H4 (cell line): ENCODE data around the gene NECTIN2. TPM values are rescaled to one million over a fixed set of nuclear protein-coding genes. Genes with fewer than 3 reads are reported as not detected.
A peak's percentile ranks its signal among the peaks of the same experiment; 100 is the strongest.
"Not testable (repeated sequence)": the region's sequence is repeated elsewhere in the genome, so short reads cannot be mapped to it uniquely, and the experiment has no call there.

Experiments used
- DNase-seq: peaks from one replicate; pipeline ENCODE4 v3.0.0-alpha.2; 2015; ENCODE audit warnings: low spot score
- total RNA-seq: library from RNA; depleted of rRNA; stranded (reverse); fragments of >200 nt; shearing (Covaris generic); gene quantifications from 2 replicates; pipeline ENCODE4 v1.2.3, GENCODE V29; 2014

The NECTIN2 gene
- total RNA-seq, 1 experiment from 2014 or later: 42.0 TPM

GRCh38 chr19:44883922-44884321 is 37.8 kb downstream of the NECTIN2 start:
- DNase-seq: no peak

- DNase-seq: no peak
Measured at GRCh38 chr19:44884566-44884965, 38.5 kb downstream of the NECTIN2 start.

DNA sequence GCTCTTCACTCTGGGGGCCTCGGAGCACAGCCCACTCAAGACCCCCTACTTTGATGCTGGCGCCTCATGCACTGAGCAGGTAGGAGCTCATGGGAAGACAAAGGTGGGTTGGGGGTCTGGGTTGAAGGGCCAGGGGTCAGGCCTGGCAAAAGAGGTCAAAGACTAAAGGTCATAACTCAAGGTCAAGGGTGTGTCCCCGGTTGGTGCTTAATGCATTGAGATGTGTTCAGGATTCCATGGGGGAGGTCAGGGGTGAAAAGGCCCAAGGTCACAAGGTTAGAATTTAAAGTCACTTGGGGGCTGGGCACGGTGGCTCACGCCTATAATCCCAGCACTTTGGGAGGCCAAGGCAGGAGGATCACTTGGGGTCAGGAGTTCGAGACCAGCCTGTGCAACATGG is 40.0 kb downstream of the NECTIN2 start:
- no peak for DNase-seq

DNA sequence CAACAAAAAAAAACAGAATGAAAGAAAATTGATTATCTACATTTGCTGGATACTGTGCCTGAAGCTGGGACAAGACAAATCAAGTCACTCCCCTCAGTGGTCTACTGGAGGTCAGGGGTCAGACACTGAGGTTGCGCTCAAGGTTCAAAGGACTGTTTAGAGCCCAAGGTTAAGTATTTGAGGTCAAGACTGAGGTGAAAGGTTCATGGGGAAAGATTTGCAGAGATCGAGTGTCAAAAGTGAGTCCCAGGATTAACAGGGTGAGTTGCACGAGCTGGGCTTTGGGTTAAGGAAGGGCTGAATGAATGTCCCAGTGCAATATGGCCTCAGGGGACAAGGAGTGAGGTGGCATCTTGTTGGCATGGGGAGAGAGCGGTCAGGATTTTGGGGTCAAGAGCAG is 41.6 kb downstream of the NECTIN2 start:
- no peak for DNase-seq

DNA sequence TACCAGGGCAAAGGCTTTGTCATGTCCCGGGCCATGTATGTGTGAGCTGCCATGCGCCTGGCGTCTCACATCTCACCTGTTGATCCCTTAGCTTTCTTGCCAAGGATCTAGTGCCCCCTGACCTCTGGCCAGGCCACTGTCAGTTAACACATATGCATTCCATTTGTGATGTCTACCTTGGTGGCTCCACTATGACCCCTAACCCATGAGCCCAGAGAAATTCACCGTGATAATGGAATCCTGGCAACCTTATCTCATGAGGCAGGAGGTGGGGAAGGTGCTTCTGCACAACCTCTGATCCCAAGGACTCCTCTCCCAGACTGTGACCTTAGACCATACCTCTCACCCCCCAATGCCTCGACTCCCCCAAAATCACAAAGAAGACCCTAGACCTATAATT is 42.2 kb downstream of the NECTIN2 start:
- DNase-seq: not testable (repeated sequence)

DNA sequence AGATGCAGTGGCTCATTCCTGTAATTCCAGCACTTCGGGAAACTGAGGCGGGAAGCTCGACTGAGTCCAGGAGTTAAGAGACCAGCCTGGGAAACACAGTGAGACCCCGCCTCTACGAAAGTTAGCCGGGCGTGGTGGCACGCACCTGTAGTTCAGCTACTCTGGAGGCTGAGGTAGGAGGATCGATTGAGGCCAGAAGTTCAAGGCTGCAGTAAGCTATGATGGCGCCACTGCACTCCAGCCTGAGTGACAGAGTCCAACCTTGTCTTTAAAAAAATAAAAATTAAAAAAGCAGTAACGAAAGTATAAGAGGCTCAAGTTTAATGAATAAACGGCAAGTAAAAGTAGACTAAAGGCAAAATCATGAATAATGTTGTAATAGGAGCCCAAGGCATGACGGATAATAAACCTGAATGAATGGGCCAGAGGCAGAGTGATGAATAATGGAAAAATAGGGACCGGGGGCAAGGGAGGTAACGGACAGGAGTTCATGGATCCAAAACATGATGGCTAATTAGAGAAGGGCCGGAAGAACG is 43.8 kb downstream of the NECTIN2 start:
- no peak for DNase-seq

- peak; percentile 99 for DNase-seq
Measured at GRCh38 chr19:44890366-44891015, 44.4 kb downstream of the NECTIN2 start.

DNA sequence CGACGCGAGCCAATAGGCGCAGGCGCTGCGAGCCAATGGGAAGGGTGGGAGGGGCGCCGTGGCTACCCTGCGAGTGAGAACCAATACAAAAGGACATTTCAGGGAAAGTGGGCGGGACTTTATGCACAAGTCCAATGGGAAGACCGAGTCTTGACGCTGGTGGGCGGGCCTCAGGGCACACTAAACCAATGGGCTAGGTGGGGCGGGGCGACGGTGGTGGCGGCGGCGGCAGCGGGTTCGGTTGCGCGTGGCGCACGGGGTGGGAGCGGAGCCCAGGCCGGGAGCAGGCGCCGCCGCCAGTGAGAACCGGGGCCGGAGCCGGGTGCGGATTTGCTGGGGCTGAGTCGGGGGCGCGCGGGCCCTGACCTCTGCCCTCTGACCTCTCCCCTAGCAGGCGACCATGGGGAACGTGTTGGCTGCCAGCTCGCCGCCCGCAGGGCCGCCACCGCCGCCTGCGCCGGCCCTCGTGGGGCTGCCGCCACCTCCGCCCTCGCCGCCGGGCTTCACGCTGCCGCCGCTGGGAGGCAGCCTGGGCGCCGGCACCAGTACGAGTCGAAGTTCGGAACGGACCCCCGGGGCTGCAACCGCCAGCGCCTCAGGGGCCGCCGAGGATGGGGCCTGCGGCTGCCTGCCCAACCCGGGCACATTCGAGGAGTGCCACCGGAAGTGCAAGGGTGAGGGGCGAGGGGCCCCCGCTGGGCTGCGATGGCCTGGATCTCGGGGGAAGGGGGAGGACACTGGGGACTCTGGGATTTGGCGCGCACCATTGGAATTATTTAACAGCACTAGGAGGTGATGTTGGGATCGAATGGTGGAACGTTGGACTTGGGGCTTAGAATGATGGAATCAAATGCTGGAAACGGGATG is 45.2 kb downstream of the NECTIN2 start, which contains the start of gene TOMM40:
Gene TOMM40, plus strand, starts transcription at position 239 of the 867 bp plus-strand sequence. Its CDS starts 162 bp downstream, at position 401.
- DNase-seq: peak; percentile 98

DNA sequence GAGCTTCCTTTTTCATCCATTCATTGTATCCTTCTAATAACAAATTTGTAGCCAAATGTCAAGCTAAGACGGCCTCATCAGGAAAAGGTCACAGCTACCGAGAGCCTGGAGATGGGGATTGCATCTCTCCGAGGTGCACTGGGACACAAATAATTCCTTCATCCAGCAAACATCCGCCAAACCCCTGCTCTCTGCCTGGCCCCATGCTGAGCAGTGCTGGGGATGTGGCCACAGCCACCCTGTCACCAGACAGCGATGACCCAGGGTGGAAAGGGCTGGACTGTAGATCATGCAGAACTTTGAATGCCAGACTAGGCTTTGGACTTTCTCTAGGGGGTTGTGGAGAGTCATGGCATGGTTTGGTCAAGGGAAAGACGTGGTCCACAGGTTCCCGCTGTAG is 46.8 kb downstream of the NECTIN2 start:
- no peak for DNase-seq

GRCh38 chr19:44893332-44894051 is 47.4 kb downstream of the NECTIN2 start:
- no peak for DNase-seq

GRCh38 chr19:44894052-44894400 is 47.9 kb downstream of the NECTIN2 start:
- no peak for DNase-seq

GRCh38 chr19:44894946-44895345 is 48.8 kb downstream of the NECTIN2 start:
- DNase-seq: no peak

- DNase-seq: no peak
Measured at GRCh38 chr19:44897835-44898234, 51.7 kb downstream of the NECTIN2 start.

GRCh38 chr19:44900328-44901244 is 54.5 kb downstream of the NECTIN2 start:
- DNase-seq: no peak

- DNase-seq: no peak
Measured at GRCh38 chr19:44903216-44903601, 57.1 kb downstream of the NECTIN2 start.

DNA sequence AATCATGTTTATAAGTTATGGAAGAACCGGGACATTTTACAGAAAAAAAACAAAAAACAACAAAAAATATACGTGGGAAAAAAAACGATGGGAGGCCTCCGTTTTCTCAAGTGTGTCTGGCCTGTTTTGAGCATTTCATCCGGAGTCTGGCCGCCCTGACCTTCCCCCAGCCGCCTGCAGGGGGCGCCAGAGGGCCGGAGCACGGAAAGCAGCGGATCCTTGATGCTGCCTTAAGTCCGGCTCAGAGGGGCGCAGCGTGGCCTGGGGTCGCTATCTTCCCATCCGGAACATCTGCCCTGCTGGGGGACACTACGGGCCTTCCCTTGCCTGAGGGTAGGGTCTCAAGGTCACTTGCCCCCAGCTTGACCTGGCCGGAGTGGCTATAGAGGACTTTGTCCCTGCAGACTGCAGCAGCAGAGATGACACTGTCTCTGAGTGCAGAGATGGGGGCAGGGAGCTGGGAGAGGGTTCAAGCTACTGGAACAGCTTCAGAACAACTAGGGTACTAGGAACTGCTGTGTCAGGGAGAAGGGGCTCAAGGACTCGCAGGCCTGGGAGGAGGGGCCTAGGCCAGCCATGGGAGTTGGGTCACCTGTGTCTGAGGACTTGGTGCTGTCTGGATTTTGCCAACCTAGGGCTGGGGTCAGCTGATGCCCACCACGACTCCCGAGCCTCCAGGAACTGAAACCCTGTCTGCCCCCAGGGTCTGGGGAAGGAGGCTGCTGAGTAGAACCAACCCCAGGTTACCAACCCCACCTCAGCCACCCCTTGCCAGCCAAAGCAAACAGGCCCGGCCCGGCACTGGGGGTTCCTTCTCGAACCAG is 57.7 kb downstream of the NECTIN2 start:
- DNase-seq: no peak

GRCh38 chr19:44904426-44904994 is 58.4 kb downstream of the NECTIN2 start:
- DNase-seq: no peak

- no peak for DNase-seq
Measured at GRCh38 chr19:44905437-44906160, 59.5 kb downstream of the NECTIN2 start, which contains the start of gene APOE. Gene APOE (plus strand): TSS chr19:44905796. CDS start chr19:44906625, 829 bp downstream.

GRCh38 chr19:44907613-44908012 is 61.5 kb downstream of the NECTIN2 start:
- DNase-seq: no peak
